Caco-2 (cell line): ENCODE measurements around the gene FOXN3. TPM values are rescaled to one million over a fixed set of nuclear protein-coding genes. Genes with fewer than 3 reads are reported as not detected.

Experiments
- BruUV-seq: library from RNA; stranded (reverse); fragments of 400-500 nt; replicated peaks from 2 replicates; lab custom pipeline; 2021; lab: Mats Ljungman, UMichigan
- CTCF ChIA-PET: fragments of 300-600 bp; sonication (Branson Sonifier 250); formaldehyde crosslinking; loops from one replicate; lab custom pipeline; 2022; ENCODE audit warnings: antibody characterized with exemption; lab: Charles Lee
- POLR2A ChIA-PET: fragments of 300-600 bp; sonication (Branson Sonifier 250); formaldehyde crosslinking; loops from one replicate; lab custom pipeline; 2022; ENCODE audit warnings: antibody characterized with exemption; lab: Charles Lee
- DNase-seq, 2 experiments: peaks; one replicate each; pipeline versions ENCODE4 v3.0.0 to v3.0.0-alpha.2; 2020 to 2022
- H3K27me3 ChIP-seq: replicated peaks from 2 replicates; pipeline ENCODE4 v1.6.0; 2011; ENCODE audit warnings: low read length; ENCODE audit not compliant: control insufficient read depth, insufficient read depth
- H3K36me3 ChIP-seq: 2 replicates; pipeline ENCODE4 v1.5.1; 2011; ENCODE audit warnings: low read length; ENCODE audit not compliant: control insufficient read depth, insufficient read depth
- H3K4me1 ChIP-seq: fragments of 250-450 bp; sonication (Bioruptor Pico); 2 replicates; pipeline ENCODE4 v1.5.1; 2020; ENCODE audit warnings: mild to moderate bottlenecking
- H3K4me3 ChIP-seq: 2 replicates; pipeline ENCODE4 v1.5.1; 2011; ENCODE audit warnings: low read depth, mild to moderate bottlenecking, control low read depth, low read length
- H3K9me3 ChIP-seq: fragments of 250-450 bp; sonication (Bioruptor Pico); 2 replicates; pipeline ENCODE4 v1.5.1; 2020; ENCODE audit warnings: mild to moderate bottlenecking, moderate library complexity
- H3K27ac Mint-ChIP-seq: one replicate; pipeline ENCODE4 v1.8.0; 2022; ENCODE audit warnings: mixed read lengths; ENCODE audit not compliant: unreplicated experiment
- H3K27me3 Mint-ChIP-seq: one replicate; pipeline ENCODE4 v1.8.0; 2022; ENCODE audit warnings: mixed read lengths; ENCODE audit not compliant: insufficient read depth, unreplicated experiment
- H3K36me3 Mint-ChIP-seq: one replicate; pipeline ENCODE4 v1.8.0; 2022; ENCODE audit warnings: mild to moderate bottlenecking, mixed read lengths; ENCODE audit not compliant: insufficient read depth, unreplicated experiment
- H3K4me1 Mint-ChIP-seq: one replicate; pipeline ENCODE4 v1.8.0; 2022; ENCODE audit warnings: low read depth, mixed read lengths; ENCODE audit not compliant: unreplicated experiment
- H3K4me3 Mint-ChIP-seq: one replicate; pipeline ENCODE4 v1.8.0; 2022; ENCODE audit warnings: mild to moderate bottlenecking, moderate library complexity, mixed read lengths; ENCODE audit not compliant: unreplicated experiment
- H3K9me3 Mint-ChIP-seq: one replicate; pipeline ENCODE4 v1.8.0; 2022; ENCODE audit warnings: mixed read lengths; ENCODE audit not compliant: unreplicated experiment
- intact Hi-C: fragments of 100-400 bp; cut with micrococcal nuclease; formaldehyde crosslinking; loops from one replicate; pipeline ENCODE4 v1.10.0; 2022; ENCODE audit not compliant: unreplicated experiment
- total RNA-seq: library from RNA; stranded (reverse); gene quantifications from 2 replicates; pipeline ENCODE4 v1.2.3, GENCODE V29; 2022
- TF ChIP-seq, protein P1 (sequence below), 2 experiments: fragments of 200-600 bp in 1 of 2; IDR thresholded peaks; 1 replicate in 1 of 2; 2 replicates in 1 of 2; pipeline versions ENCODE4 v1.5.1 to v1.8.0; 2011 to 2022; ENCODE audit warnings: antibody characterized with exemption in 1 of 2, control low read depth in 1 of 2, inconsistent platforms in 1 of 2, low read depth in 1 of 2, low read length in 1 of 2, mild to moderate bottlenecking in 1 of 2, moderate library complexity in 1 of 2; ENCODE audit not compliant: insufficient read depth in 1 of 2, severe bottlenecking in 1 of 2, unreplicated experiment in 1 of 2

FOXN3 gene
- total RNA-seq, 1 experiment from 2014 or later = 20.6 TPM

DNA sequence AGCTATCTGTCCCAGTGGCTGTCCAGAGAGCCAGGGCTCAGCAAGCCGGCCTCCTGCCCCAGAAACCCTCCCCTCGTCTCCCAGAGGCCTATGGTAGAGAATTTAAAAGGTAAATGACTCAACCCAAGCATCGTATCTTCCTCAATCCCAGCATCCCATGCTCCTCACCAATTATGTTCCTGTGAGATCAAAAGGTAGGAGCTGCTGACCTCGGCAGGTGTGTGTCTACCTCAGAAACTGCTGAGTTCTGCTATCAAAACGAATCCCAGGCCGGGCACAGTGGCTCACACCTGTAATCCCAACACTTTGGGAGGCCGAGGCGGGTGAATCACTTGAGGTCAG, 49.3 kb downstream of the FOXN3 start:
- Mint-ChIP-seq H3K4me3 (no peak overlapping the region), H3K4me1 (peaks cover 13% of the 10 kb centered on the region), H3K36me3 (no peaks in the 10 kb centered on the region), H3K27me3 (no peaks in the 10 kb centered on the region), H3K9me3 (no peaks in the 10 kb centered on the region), H3K27ac (peak overlapping the region; percentile 48)
- CTCF ChIA-PET = no interaction called here
- peaks cover 24% of the 10 kb centered on the region for H3K4me1 ChIP-seq
- no peaks in the 10 kb centered on the region for H3K36me3 ChIP-seq
- H3K9me3 ChIP-seq = no peaks in the 10 kb centered on the region
- BruUV-seq = no TSS peak
- POLR2A ChIA-PET = no interaction called here
- no peaks in the 10 kb centered on the region for H3K27me3 ChIP-seq
- DNase-seq = no peak
- TF ChIP-seq, protein P1, sequence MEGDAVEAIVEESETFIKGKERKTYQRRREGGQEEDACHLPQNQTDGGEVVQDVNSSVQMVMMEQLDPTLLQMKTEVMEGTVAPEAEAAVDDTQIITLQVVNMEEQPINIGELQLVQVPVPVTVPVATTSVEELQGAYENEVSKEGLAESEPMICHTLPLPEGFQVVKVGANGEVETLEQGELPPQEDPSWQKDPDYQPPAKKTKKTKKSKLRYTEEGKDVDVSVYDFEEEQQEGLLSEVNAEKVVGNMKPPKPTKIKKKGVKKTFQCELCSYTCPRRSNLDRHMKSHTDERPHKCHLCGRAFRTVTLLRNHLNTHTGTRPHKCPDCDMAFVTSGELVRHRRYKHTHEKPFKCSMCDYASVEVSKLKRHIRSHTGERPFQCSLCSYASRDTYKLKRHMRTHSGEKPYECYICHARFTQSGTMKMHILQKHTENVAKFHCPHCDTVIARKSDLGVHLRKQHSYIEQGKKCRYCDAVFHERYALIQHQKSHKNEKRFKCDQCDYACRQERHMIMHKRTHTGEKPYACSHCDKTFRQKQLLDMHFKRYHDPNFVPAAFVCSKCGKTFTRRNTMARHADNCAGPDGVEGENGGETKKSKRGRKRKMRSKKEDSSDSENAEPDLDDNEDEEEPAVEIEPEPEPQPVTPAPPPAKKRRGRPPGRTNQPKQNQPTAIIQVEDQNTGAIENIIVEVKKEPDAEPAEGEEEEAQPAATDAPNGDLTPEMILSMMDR (IDR thresholded peaks at IDR 0.05; ENCODE audit: insufficient read depth in 1 of 2, low read depth in 1 of 2, low read length in 1 of 2, severe bottlenecking in 1 of 2, unreplicated experiment in 1 of 2) = no peak
- H3K4me3 ChIP-seq = no peak overlapping the region
- intact Hi-C loops = loop anchor here (1.0 kb wide), 3 partner anchors 16 to 49 kb away; no protein-coding TSS in a partner anchor

DNA sequence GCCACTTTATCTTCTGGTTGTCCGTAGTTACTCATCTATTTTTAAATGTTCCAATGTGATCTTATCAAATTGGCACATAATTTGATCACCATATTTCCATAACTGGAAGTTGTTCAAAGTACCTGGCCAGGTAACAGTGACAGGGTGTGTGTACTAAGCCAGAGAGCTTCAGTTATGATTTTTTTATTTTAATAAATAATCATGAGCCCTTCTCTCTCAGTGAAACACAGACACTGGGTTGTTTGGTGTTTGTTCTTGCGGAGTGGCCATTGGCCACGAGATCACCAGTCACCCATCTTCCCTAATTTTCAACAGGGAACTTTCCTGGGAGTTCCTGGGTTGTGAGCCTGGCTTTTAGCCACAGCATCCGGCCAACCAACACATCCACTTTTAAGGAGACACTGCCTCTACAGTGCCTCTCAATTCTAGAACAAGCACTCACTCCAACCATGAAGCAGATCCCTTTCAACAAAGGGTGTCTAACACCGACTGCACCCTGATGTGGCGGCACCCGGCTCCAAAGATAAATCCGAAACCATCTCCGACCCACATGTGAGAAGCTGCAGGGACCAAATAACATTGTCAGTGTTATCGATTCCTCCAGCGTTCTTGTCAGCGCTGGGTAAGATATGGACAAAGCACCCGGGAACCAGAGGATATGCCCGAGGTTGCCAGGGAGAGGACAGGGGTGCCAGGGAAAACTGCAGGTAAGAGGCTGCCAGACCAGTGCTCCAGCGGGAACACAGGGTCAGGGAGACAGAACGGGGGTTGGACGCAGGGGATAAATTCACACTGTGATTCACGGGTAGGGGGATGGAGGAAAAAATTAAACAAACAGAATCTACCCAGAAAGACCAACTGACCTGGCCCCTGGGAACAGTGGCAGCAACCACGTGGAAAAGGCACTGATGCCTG, 49.9 kb downstream of the FOXN3 start:
- H3K36me3 Mint-ChIP-seq = no peaks in the 10 kb centered on the region
- no peak for DNase-seq
- Histone ChIP-seq H3K4me1 (peaks cover 24% of the 10 kb centered on the region), H3K9me3 (no peaks in the 10 kb centered on the region), H3K36me3 (no peaks in the 10 kb centered on the region), H3K4me3 (no peak overlapping the region), H3K27me3 (no peaks in the 10 kb centered on the region)
- intact Hi-C loops = no loop called here
- H3K4me3 Mint-ChIP-seq = no peak overlapping the region
- H3K27ac Mint-ChIP-seq = peak overlapping the region; percentile 48
- ChIA-PET POLR2A (no interaction called here), CTCF (no interaction called here)
- peaks cover 13% of the 10 kb centered on the region for H3K4me1 Mint-ChIP-seq
- TF ChIP-seq, protein P1 (IDR thresholded peaks at IDR 0.05; ENCODE audit: insufficient read depth in 1 of 2, low read depth in 1 of 2, low read length in 1 of 2, severe bottlenecking in 1 of 2, unreplicated experiment in 1 of 2) = no peak
- H3K9me3 Mint-ChIP-seq = no peaks in the 10 kb centered on the region
- no TSS peak for BruUV-seq
- no peaks in the 10 kb centered on the region for H3K27me3 Mint-ChIP-seq

DNA sequence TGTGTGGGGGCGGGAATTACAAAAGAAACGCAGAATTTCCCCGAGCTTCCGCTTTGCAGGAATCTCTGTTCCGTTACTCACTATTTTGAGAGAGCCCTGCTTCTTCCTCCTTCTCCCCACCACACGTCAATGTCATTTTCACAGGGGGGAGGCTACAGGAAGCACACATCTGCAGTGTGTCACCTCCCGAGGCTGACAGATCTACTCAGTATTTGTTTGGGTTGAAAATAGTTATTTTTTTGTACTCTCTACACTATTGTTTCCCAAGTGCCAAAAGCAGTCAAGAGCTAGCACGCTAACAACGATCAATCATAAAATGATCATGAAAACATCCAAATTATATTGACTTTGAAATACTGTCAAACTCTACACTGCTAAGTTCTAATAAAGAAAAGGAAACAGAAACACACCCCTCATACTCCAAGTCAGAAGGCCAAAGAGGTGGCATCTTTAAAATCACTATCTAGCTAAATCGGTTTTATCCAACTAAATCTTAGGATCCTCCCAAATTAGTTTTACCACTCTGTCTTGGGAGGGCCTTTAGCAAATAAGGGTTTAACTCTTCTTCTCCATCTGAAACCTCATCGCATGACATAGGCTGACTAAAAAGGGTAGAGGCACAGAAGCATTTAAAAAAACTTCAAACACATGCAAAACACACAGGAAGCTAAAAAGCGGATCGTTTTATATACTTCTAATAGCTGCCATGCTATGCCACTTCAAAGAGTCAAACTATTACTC, 51.8 kb downstream of the FOXN3 start:
- H3K27me3 ChIP-seq = no peaks in the 10 kb centered on the region
- H3K9me3 ChIP-seq = no peaks in the 10 kb centered on the region
- intact Hi-C loops = no loop called here
- no peak overlapping the region for H3K4me3 Mint-ChIP-seq
- no peaks in the 10 kb centered on the region for H3K9me3 Mint-ChIP-seq
- no peak overlapping the region for H3K27ac Mint-ChIP-seq
- ChIA-PET POLR2A (no interaction called here), CTCF (no interaction called here)
- no peaks in the 10 kb centered on the region for H3K27me3 Mint-ChIP-seq
- peaks cover 7% of the 10 kb centered on the region for H3K4me1 Mint-ChIP-seq
- no peaks in the 10 kb centered on the region for H3K36me3 Mint-ChIP-seq
- TF ChIP-seq, protein P1 (IDR thresholded peaks at IDR 0.05; ENCODE audit: insufficient read depth in 1 of 2, low read depth in 1 of 2, low read length in 1 of 2, severe bottlenecking in 1 of 2, unreplicated experiment in 1 of 2) = no peak
- H3K4me1 ChIP-seq = peaks cover 21% of the 10 kb centered on the region
- BruUV-seq = no TSS peak
- no peak for DNase-seq
- no peaks in the 10 kb centered on the region for H3K36me3 ChIP-seq
- H3K4me3 ChIP-seq = no peak overlapping the region
